DMS153 (cell line): ENCODE data around the gene COA8.
A peak's percentile ranks its signal among the peaks of the same experiment; 100 is the strongest.

Source experiments
- DNase-seq: peaks from one replicate; lab custom pipeline; 2025; lab: John Stamatoyannopoulos, UW

COA8 gene, protein sequence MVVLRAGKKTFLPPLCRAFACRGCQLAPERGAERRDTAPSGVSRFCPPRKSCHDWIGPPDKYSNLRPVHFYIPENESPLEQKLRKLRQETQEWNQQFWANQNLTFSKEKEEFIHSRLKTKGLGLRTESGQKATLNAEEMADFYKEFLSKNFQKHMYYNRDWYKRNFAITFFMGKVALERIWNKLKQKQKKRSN

DNA sequence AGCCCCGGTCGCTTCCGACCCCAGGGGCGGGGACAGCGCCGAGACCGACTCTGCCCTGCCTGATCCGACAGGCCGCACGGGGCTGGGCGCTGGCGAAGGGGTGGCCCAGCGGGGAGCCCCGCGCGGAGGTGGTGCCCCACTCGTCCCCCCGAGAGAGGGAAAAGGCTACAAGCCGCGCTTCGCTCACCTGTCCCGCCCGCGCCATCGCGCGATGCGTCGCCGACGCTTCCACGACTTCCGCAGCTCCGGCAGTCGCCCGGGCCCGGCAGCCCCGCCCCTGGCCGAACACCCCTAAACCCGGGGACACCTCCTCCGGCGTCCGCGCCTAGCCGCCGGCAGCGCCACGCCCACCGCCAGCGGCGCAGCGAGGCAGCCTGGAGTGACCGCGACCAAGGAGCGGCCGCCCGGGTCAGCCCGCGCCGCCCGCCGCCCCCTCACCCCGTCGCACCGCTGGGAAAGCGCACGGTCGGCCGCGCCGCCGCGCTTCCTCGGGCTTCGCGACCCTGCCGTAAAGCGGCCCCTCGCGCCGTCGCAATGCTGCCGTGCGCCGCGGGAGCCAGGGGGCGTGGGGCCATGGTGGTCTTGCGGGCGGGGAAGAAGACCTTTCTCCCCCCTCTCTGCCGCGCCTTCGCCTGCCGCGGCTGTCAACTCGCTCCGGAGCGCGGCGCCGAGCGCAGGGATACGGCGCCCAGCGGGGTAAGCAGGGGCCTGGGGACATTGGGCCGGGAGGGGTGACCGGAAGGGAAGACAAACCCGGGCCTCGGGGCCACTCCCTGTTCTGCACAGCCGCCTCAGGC, at the start of gene COA8, which contains the start of gene BAG5:
TSS of gene COA8 (plus strand) at position 532 of the 797 bp plus-strand sequence. CDS start at position 574, 42 bp downstream.
TSS of gene BAG5 (minus strand) at position 229 of the 797 bp plus-strand sequence. CDS start 1,493 bp downstream, outside the sequence.
- peak; percentile 40 for DNase-seq

DNA sequence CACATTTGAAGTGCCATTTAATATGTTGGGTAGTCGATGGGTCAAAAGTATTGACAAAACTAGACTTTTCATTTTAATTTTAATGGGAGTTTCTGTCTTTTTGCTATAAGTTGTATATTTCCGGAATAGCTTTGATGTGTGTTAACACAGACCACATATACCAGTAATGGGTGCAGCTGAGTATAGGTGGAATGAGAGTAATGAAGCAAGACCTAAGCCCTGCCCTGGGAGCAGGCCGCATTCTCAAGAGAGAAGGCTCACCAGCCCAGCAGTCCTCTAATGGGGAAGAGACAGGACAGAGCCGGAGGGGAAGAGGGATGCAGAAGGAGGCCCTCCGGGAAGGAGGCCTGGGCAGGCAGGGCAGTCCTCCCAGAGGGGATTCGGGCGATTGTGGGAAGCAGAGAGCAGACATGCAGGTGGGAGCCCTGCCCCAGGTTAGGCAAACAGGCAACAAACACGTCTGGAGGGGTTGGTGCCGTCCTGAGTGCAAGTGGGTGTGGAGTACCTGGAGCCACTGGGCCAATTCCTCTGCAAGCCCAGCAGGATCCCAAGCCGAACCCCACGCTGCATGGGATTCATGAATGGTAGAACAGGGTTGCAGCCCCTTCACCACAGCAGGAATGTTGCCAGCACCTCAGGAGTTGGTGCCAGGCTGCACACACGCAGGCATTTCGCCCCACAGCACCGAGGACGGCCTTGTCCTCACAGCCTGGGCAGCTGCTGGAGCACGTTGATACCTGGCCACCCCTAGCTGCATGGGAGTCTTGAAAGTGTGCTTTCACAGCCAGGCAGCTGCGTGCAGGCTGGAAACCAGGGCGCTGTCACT, 48.0 kb upstream of the COA8 start:
- DNase-seq: no peak

DNA sequence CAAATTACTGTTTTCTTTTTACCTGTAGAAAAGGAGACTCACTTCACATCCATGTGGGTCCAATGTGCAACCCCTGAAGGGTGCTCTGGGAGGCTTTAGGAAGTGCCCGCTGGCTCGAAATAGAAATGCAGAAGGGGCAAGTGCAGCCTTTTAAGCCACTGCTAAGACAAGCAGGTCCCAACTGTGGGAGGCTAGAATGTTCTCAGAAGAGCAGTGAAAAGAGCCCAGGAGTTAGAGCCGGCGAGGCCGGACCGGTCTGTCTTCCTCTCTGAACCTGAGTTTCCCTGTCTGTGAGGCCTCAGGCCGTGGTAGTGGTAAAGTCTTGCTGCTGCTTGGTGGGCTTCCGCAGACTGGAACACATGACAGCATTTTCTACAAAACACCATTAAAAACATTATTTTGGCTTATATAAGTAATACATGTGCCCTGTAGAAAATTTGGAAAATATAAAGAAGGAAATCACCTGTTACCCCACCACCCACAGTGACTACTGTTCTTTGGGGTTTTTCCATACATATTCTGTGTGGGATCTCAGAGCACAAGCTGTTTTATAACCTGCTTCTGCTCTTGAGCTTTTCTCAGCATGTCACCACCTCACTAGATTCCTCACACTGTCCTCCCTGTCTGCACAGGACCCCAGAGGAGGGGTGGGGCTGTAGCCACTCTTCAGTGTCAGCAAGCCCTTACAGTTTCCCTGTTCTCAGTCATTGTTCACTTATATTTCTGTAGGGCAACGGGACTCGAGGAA, 46.2 kb upstream of the COA8 start:
- no peak for DNase-seq

DNA sequence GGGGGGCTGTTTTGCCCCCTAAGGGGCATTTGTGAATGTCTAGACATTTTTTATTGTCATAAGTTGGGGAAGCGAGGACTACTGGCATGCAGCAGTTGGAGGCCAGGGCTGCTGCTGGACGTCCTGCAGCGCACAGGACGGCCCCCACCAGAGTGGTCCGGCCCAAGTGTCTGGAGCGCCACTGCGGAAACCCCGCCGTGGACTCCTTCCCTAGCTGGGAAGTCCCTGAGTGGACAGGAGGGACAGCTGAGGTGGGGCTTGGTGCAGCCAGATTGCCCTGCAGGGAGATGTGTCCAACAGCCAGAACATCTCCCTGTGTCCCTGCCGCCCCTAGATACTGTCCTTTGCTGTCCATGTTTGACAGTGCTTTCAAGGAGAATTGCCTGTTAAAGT, 45.6 kb upstream of the COA8 start:
- no peak for DNase-seq

DNA sequence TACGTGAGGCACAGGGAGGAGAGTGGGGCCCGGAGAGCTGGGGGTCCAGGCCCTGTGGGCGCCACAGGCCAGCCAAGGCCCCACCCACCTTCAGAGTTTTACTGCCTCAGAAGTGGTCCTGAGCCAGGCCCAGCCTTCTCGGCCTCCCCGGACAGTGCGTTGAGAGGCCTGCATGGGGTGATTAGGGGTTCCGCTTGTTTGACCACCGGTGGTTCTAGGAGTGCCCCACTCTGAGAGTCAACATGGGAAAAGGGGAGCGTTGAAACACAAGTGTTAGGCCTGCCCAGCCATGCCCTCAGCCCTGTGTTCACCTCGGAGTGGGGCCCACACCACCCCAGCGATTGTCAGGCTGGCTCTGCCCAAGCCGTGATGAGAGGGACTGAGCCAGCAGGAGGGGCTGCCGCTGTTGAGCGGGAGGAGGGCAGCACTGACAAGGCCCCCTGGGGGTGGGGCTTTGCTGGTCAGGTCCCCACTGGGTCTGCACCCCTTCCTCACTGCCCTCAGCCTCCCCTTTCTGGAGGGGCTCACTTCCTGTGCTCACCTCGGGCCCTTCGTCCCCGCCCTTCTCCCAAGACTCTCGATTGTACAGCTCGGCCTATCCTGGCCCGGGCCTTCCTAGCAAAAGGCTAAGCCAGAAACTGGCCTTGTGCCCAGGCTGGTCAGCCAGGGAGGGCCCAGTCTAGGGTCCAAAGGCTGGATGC, 44.9 kb upstream of the COA8 start:
- no peak for DNase-seq

DNA sequence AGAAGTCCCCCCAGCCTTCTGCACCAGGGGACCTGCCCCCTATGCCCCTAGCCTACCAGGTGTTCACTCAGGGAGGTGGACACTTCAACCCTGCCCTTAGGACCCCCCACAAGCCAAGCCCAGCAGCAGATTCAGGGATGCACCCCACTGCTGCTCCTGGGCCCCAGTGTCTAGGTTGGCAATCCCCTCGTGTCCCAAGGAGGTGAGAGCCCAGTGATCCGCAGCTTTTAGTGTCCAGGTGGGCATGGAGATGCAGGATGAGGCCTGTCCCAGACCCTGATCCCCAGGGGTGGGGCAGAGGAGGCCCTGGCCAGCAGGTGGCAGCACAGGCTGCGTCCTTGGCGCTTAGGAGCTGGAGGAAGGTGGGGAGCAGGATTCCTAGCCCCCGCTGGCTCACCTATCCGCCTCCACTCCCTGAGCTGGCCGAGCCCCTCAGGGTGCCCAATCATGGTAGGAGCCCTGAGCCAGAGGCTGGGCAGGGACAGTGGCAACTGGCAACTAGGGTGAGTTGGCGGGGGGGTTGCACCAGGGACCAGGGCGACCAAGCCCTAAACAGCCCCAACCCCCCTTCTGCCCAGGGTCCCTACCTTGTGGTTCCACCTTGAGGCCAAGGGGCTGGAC, 44.2 kb upstream of the COA8 start:
- DNase-seq: no peak

DNA sequence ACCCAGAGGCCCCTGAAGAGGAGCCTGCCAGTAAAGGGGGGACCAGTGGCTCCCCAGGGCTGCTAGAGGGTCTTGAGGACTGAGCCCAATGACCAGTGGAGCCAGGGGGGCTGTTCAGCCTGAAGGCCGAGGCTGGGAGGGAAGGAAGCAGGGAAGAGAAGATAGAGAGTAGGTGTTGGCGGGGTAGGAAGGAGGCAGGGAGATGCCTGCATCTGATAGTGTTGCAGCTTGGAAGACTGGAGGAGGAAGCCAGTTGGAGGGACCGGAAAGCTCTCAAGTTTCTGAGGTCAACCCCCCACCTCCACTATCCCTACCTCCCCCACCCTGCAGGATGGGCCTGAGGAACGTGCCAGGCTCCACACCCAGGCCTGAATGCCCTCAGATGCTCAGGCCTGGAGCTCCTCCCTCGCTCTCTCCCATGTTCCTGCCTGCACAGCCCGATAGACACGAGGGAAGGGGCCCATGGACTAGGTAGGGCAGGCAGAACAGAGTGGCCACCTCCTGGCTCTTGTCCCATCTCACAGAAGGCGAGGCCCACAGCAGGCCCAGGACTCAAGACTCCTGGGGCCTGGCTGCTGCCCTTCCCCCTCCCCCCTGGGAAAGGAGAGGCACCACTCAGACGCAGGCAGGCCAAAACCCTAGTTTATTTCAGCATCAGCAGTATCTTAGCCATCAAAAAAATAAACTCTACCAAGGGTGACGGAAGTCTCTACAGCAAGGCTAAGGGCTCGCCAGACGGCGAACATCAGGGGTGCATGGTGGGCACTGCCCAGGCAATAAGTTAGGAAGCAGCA, 43.5 kb upstream of the COA8 start:
- DNase-seq: no peak

DNA sequence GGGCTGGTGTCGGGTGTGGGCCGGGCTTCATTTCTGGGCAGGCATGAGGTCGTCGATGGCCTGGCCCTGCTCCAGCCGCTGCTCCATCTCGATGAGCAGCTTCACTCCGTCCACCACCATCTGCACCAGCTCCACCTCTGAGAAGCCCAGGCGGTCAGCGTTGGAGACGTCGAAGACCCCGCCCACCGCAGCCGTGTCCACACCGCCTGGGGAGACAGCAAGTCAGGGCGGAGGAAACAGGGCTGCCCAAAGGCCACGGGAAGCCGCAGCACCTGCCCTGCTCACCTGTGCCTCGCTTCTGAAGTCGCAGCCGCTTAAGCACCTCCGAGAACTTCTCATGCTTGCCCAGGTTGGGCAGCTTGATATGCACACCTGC, 42.9 kb upstream of the COA8 start:
- no peak for DNase-seq

DNA sequence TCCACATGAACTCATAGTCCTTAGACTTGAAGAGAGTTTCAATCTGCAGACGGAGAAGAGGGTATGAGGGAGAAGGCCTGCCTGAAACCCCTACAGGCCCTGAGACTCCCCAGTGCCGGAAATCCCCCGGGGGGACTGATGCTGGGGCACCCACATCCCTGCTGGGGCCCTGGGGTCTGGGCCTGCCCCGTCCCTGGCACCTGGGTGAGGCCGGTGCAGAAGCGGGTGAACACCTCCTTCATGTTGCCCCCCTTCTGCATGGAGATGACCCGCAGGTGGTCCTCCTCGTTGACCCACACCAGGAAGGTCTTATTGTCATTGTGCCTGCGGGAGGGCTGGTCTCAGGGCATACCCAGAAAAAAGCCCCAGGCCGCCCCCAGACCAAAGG, 42.5 kb upstream of the COA8 start:
- DNase-seq: no peak

DNA sequence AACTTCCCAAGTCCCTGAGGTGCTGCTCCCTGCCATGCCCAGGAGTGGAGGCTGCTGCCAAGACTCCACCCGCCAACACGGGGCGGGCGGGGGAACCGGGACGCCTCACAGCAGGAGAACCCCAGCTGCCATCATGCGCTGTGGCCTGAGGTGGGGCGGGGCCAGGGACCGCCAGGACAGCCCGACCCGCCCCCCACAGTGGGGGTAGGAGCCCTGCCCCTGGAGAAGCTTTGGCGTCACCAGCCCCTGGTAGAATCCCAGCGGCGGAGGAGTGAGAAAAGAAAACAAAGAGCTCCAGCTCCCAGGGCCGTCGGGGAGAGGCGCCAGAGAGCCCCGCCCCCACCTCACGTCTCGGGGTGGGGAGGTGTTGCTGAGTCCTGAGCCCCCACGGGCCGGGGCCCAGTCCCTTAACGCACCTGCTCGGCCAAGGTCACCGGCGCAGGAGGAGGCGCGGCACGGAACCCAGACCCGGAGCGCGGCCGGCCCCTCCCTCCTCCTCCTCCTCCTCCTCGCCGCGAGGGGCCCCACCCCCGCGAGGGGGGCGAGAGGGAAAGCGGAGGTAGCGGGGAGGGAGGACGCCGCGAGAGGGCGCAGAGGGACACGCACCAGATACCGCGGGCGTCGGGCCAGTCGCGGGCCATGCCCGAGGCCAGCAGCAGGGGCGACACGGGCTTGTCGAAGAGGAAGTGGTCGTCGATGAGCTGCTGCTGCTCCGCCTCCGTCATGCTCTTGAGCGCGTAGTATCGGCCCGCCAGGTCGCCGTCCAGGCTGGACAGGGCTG, 41.9 kb upstream of the COA8 start:
- DNase-seq: peak; percentile 35

DNA sequence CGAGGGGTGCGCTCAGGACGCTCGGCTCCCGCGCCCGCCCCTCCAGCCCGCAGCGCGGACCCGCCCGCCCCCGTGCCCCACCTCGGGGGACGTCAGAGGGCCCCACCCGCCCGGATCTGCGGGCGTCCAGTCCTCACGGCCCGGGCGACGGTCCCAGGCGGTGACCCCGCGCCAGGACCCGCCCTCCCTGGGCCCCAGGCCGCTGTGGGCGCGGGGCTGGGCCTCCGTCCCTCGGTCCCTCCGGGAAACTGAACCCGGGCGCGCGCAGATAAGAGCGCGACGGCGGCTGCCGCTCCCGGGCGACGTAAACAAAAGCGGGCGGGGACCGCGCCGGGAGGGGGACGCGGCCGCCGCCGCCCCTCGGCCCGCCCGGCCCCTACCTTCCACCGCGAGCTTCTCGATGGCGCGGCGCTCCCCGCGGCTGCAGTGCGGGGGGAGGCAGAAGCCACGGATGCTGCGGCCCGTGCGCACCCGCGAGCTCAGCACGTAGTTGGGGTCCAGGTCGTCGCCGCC, 41.3 kb upstream of the COA8 start:
- no peak for DNase-seq

DNA sequence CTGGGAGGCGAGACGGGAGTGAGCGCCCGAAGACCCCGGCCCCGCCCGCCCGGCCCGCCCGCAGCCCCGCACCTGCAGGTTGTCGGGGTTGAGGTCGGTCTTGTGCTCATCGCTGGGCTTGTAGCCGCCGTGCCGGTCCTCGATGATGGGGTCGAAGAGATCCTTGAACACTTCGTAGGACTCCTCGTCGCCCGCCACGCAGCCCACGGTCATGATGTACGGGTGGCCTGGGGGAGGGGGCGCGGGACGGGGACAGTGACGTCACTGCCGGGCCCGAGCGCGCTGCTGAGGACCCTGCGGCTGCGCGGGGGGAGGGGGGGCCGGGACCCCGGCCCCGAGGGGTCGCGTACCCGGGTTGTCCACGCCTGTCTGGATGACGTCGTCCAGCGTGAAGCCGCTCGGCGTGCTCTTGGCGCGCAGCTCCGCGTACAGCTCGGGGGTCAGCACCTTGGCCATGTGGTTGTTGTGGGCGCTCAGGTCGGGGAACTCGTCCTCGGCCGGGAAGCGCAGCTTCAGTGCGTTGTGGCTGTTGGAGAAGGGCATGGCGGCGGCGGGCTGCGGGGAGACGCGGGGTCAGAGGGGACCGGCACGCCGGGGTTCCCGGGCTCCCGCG, 40.7 kb upstream of the COA8 start:
- no peak for DNase-seq

DNA sequence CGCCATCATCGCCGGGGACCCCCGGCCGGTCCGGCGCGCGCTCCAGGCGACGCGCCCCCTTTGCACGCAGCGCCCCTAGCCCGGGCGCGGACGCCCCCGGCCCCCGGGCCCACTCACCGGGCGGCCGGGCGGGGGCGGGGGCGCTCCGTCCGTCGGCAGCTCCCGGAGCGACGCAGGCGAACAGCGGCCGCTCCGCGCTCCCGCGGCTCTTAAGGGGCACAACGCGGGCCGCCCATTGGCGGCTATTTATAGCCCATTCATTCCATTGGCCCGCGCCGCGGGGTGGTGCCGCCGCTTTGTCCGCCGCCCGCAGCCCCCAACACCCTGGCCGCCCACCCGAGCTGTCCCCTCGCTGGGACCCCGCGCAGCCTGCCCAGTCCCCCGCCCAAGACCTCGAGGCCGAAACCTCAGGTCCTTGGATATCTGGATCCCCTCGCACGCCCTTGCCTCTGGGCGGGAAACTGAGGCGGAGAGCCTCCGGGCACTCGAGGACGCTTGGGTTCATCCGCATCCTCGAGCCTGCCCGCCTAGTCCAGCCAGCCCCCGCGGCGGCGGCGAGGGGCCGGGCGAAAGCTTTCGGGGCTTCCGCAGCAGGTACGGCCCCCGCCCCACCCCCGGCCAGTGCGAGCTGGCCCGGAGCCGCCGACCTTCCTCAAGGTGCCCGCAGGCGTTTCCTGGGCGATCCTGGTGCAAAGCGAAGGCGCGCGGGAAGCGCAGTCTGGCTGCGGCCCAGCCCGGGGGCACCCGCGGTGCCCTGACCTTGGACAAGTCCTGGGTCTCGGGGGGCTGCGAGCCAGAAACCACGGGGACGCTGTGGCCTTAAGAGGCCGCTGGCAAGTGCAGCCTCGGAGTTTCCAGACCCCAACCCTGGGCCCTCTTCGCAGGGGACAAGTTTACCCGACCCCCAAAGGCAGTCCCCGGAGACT, 39.8 kb upstream of the COA8 start, which contains the start of gene CKB:
TSS of gene CKB (minus strand) at position 182 of the 926 bp plus-strand sequence. CDS start 337 bp downstream, outside the sequence.
- peak; percentile 43 for DNase-seq

DNA sequence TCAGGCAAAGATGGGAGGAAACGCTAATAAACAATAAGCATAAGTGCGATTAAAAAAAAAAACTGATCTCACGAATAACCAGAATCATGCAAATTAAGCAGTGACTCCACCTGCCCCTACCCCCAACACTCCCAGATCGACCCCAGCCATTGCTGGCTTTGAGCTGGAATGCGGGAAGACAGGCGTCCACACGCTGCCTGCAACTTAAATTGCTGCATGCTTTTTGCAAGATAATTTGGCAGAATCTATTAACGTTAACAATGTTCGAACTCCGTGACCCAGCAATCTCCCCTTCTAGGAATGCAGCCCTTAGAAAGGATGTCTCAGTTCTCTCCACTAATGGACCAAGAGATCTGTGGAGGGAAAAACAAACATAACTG, 39.2 kb upstream of the COA8 start:
- no peak for DNase-seq

DNA sequence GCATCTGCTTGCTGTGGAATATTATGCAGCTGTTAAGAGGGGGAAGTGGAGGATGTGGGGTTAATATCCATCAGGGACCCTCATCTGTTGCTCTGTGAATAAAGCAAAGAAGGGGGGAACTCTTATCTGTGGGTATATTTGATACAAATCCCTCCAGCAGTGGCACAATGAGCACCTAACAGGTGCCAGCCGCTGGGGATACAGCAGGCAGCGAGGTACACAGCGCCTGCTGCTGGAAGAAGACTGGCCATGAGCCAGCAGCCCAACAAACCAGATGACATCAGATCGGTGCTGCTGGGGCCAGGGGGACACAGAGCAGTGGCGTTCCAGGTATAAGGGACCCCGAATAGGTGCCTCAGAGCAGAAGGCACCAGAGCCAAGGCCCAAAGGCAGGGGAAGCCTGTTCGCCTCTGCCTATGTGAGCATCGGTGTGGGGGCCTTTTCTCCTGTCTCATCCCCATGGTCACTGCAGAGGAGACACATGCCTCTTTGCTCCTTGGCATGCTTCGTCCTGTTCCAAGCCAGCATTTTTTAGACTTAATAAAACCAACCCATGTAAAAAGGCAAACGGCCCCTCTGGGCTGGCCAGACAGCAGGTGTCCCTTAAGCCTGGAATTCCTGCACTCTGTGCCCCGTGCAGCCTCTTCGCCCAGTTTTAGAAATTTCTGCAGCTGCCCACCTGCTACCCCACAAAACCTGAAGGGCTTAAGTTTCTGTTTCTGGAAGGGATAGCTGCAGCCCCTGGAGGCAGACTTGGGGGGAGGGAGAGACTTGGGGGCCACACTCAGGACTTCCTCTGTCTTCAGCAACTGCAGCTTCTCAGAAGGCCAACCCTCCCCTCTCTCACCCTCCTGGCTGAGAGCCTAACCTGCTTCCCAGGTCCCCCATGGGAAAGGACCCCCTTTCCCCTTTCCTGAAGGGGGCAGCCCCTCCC, 38.5 kb upstream of the COA8 start:
- no peak for DNase-seq
